NCI-H146 (cell line): ENCODE measurements around the gene BBS12.
"Not testable (repeated sequence)": the region's sequence is repeated elsewhere in the genome, so short reads cannot be mapped to it uniquely, and the experiment has no call there.

Experiments
- DNase-seq: peaks from one replicate; lab custom pipeline; 2025; lab: John Stamatoyannopoulos, UW

Gene BBS12

DNA sequence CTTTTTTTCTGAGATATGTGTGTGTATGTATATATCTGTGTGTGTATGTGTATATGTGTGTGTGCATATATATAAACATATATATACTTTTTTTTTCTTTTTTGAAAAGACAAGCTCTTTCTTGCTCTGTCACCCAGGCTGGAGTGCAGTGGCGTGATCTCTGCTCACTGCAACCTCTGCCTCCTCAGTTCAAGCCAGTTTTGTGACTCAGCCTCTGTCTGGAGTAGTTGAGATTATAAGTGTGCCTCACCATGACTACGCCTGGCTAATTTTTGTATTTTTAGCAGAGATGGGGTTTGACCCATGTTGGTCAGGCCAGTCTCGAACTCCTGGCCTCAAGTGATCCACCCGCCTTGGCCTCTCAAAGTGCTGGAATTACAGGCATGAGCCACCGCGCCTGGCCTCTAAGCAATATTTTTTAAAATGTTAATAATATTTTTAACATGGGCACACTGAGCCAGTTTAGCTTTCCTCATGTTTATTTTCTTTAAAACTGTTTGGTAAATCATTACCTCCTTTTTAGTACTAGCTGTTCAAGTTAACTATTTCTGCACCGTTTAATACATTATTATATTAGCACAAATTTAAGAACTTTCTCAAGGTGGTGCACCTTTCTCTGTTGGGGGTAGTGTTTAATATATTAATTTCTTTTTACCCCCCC is 33.3 kb downstream of the BBS12 start:
- DNase-seq = no peak

- no peak for DNase-seq
Observed at GRCh38 chr4:122766353-122766705, 33.8 kb downstream of the BBS12 start.

DNA sequence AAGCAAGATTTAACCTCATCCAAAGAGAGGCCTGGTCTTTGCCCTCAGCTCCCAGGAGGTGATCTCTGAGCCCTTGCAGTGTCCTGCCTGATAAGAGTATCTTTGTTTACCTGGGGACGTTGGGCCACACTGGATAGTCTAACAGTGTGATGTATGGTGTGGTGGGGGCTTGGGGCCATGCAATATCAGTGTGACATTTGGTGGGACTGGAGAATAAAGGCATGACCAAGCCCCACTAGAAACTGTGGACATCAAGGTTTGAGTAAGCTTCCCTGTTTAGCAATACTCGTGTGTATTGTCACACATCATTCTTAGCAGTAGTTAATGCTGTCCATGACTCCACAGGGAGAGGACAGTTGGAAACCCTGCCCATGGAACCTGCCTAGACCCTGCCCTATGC is 34.4 kb downstream of the BBS12 start:
- DNase-seq = no peak

GRCh38 chr4:122771724-122772123 is 39.2 kb downstream of the BBS12 start:
- DNase-seq = no peak

DNA sequence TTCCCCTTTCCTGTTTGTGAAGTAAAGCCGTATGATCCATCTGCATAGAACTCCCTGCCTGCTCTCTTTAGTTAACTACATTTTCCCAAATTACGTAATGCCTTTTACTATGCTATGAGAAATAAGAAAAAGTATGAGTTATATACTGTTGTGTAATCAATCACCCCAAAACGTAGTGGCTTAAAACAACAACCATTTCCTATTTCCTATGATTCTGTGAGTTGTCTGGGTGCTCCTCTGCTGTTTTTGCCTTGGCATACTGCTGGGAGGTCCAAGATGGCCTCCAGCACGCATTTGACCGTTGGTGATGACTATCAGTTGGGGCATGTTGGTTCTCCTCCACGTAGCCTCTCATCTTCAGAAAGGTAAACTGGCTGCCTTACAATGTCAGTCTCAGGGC is 39.8 kb downstream of the BBS12 start:
- DNase-seq = no peak

DNA sequence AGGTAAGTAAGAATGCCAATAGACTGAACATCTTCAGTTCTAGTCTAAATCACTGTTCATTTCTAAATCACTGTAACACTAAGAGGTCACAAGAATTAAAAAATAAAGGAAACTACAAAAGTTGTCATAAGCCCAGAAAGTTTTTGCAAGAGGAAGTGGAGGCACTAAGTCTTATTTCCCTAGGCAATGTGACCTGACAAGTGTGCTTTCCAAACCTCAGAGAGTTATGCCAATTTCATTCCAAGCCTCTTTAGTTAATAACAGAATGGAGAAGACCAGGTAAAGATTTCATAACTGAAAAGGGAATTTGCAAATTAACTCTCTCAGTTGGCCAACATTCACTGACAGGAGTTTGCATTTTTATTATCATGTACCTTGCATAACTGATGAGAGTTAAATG is 40.5 kb downstream of the BBS12 start:
- no peak for DNase-seq

GRCh38 chr4:122775039-122775438 is 42.5 kb downstream of the BBS12 start:
- no peak for DNase-seq

DNA sequence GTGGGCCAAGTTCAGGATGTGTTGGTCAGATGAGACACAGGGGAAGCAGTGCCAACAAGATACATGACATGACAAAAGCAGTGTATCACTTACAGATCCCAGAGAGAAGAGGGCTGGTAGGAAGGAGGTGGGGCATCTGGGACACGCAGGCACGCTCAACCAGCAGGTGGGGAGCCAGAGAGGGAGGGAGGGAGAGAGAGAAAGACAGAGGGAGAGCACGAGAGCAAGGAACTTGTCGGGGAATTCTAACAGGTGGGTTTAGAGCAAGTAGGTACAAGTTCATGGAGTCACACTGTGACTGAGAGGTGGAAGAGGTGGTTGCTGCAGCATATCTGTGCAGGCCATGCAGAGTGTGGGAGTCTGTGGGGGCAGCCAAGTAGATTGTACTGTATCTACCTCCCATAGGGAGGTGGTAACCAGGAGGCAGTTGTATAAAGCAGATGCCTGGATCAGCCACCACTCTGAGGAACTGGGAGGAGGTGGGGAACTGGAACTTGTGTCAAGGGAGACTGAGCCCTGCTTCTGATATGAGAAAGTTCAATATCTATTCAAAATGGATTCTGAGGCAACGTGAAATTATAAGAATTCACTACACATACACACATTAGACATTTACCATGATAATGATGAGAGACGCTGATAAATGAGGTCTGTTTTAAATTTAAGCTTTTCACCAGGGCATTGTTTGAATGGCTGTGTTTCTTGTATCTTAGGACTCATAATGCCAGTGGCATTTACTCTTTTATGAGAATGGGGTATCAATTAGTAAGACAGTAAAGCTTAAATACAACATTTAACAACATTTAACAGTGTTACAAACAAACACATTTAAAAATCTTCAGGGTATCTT is 43.7 kb downstream of the BBS12 start:
- DNase-seq = peak; percentile 38

GRCh38 chr4:122776916-122777315 is 44.4 kb downstream of the BBS12 start:
- DNase-seq = peak; percentile 17

GRCh38 chr4:122777846-122778673 is 45.6 kb downstream of the BBS12 start:
- DNase-seq = no peak

GRCh38 chr4:122781486-122781885 is 49.0 kb downstream of the BBS12 start:
- DNase-seq = no peak

- DNase-seq = no peak
Observed at GRCh38 chr4:122783301-122784215, 51.1 kb downstream of the BBS12 start.

- no peak for DNase-seq
Observed at GRCh38 chr4:122784261-122784660, 51.8 kb downstream of the BBS12 start.

DNA sequence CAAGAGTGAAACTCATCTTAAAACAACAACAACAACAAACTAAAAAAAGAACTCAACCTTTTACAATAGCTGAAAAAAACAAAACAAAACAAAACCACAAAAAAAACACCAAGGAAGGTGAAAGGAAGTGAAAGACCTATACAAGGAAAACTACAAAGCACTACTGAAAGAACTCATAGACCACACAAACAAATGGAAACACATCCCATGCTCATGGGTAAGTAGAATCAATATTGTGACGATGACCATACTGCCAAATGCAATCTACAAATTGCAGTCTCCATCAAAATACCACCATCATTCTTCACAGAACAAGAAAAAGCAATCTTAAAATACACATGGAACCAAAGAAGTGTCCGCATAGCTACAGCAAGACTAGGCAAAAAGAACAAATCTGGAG is 52.6 kb downstream of the BBS12 start:
- no peak for DNase-seq

GRCh38 chr4:122786296-122786695 is 53.8 kb downstream of the BBS12 start:
- not testable (repeated sequence) for DNase-seq

- DNase-seq = not testable (repeated sequence)
Observed at GRCh38 chr4:122786920-122787319, 54.4 kb downstream of the BBS12 start.

GRCh38 chr4:122787940-122788339 is 55.4 kb downstream of the BBS12 start:
- no peak for DNase-seq

DNA sequence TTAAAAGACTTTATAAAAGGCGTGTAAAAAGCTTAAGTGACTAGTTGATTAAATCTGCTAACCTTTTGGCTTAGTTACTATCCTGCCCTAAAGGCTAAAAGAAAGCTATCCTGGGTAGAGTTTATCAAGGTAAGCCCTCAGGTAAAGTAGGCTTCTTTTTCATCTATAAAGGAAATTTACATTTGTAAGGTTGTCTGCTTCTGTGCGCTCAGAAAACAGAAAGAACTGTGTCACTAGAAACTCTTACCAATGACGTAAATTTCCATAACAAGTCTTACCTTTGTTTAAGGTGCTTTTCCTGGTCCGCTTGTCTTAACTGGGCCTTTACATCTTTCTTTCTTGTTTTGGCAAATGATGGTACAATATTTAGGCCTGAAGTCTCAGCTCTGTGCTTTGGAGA is 56.4 kb downstream of the BBS12 start:
- DNase-seq = no peak

DNA sequence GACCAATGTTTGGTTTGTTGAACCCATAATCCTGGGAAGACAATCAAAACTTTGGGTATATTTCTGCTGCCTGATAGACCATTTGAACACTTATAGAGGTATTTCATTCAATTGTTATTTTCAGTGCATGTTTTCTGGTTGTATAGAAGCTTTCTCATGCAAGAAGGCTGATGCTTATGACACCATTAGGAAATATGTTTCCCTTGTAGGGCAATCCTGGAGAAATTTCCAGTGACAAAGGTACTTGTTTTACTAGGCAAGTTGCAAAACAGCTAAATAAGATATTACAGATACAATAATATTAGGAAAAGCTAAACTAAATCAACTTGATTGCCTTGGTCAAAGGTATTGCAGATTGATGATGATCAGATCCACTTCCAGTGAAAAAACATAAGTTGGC is 61.3 kb downstream of the BBS12 start:
- DNase-seq = no peak
